Stimulated activated CD4-positive, alpha-beta T cell treated with anti-CD3 and anti-CD28 coated beads, Interleukin-4, amount 100 ng/mL, for 24 hours (primary cell): ENCODE data around the gene EFNA5.

Experiments
- DNase-seq: peaks from one replicate; pipeline ENCODE4 v3.0.0-alpha.2; 2020

EFNA5 gene

GRCh38 chr5:107567901-107568671, 102.7 kb downstream of the EFNA5 start:
- no peak for DNase-seq

GRCh38 chr5:107566986-107567385, 103.8 kb downstream of the EFNA5 start:
- no peak for DNase-seq

GRCh38 chr5:107565791-107566767, 104.7 kb downstream of the EFNA5 start:
- no peak for DNase-seq

- DNase-seq, result no peak
Measured at GRCh38 chr5:107564931-107565372, 105.8 kb downstream of the EFNA5 start.

GRCh38 chr5:107563959-107564544, 106.7 kb downstream of the EFNA5 start:
- DNase-seq, result no peak

GRCh38 chr5:107560377-107560776, 110.4 kb downstream of the EFNA5 start:
- no peak for DNase-seq

GRCh38 chr5:107558823-107559375, 111.8 kb downstream of the EFNA5 start:
- no peak for DNase-seq

GRCh38 chr5:107557051-107557658, 113.6 kb downstream of the EFNA5 start:
- DNase-seq, result no peak

GRCh38 chr5:107556575-107556974, 114.2 kb downstream of the EFNA5 start:
- DNase-seq, result no peak

- DNase-seq, result no peak
Measured at GRCh38 chr5:107555425-107556090, 115.2 kb downstream of the EFNA5 start.

- DNase-seq, result no peak
Measured at GRCh38 chr5:107554776-107555424, 115.8 kb downstream of the EFNA5 start.

GRCh38 chr5:107553117-107553555, 117.6 kb downstream of the EFNA5 start:
- no peak for DNase-seq

- DNase-seq, result no peak
Measured at GRCh38 chr5:107551088-107551487, 119.6 kb downstream of the EFNA5 start.

- DNase-seq, result no peak
Measured at GRCh38 chr5:107549567-107549966, 121.2 kb downstream of the EFNA5 start.

GRCh38 chr5:107548477-107548876, 122.3 kb downstream of the EFNA5 start:
- no peak for DNase-seq

GRCh38 chr5:107546719-107547118, 124.0 kb downstream of the EFNA5 start:
- DNase-seq, result no peak

- DNase-seq, result no peak
Measured at GRCh38 chr5:107545486-107545885, 125.3 kb downstream of the EFNA5 start.

- DNase-seq, result no peak
Measured at GRCh38 chr5:107544967-107545366, 125.8 kb downstream of the EFNA5 start.

GRCh38 chr5:107544476-107544875, 126.3 kb downstream of the EFNA5 start:
- no peak for DNase-seq

GRCh38 chr5:107543868-107544267, 126.9 kb downstream of the EFNA5 start:
- no peak for DNase-seq

GRCh38 chr5:107542831-107543231, 127.9 kb downstream of the EFNA5 start:
- DNase-seq, result no peak
